Neuronal stem cell (in vitro differentiated cells): ENCODE results near the gene MANF.

ENCODE experiments used
- DNase-seq: peaks from one replicate; pipeline ENCODE4 v3.0.0-alpha.2; 2013; ENCODE audit warnings: low spot score
- H2AFZ ChIP-seq: one replicate; pipeline ENCODE4 v1.6.1; 2013; ENCODE audit warnings: mild to moderate bottlenecking, low read length, inconsistent platforms
- H2AK5ac ChIP-seq: 2 replicates; pipeline ENCODE4 v1.6.1; 2013; ENCODE audit warnings: low read depth, mild to moderate bottlenecking, inconsistent platforms, low read length, moderate library complexity, mixed read lengths
- H2BK120ac ChIP-seq: 2 replicates; pipeline ENCODE4 v1.6.1; 2013; ENCODE audit warnings: low read depth, mild to moderate bottlenecking, inconsistent platforms, low read length, moderate library complexity, mixed read lengths
- H2BK12ac ChIP-seq: one replicate; pipeline ENCODE4 v1.6.1; 2013; ENCODE audit warnings: low read length, inconsistent platforms
- H2BK15ac ChIP-seq: 2 replicates; pipeline ENCODE4 v1.6.1; 2013; ENCODE audit warnings: mild to moderate bottlenecking, low read length, inconsistent platforms, mixed read lengths
- H2BK5ac ChIP-seq: one replicate; pipeline ENCODE4 v1.6.1; 2013; ENCODE audit warnings: inconsistent platforms, mild to moderate bottlenecking, low read length, moderate library complexity
- H3K14ac ChIP-seq: one replicate; pipeline ENCODE4 v1.6.1; 2013; ENCODE audit warnings: low read length, inconsistent platforms
- H3K18ac ChIP-seq: 2 replicates; pipeline ENCODE4 v1.6.1; 2013; ENCODE audit warnings: low read length, inconsistent platforms
- H3K23ac ChIP-seq: 2 replicates; pipeline ENCODE4 v1.6.1; 2013; ENCODE audit warnings: low read depth, mild to moderate bottlenecking, mixed read lengths, low read length, inconsistent platforms; ENCODE audit not compliant: poor library complexity
- H3K27ac ChIP-seq: replicated peaks from 3 replicates; pipeline ENCODE4 v1.5.1; 2013; ENCODE audit warnings: low read length, inconsistent platforms
- H3K27me3 ChIP-seq, 3 experiments: 2 replicates each; pipeline ENCODE4 v1.6.1; 2013; ENCODE audit warnings: low read length in 3 of 3, mild to moderate bottlenecking in 2 of 3, inconsistent platforms in 1 of 3, low read depth in 1 of 3, mixed read lengths in 1 of 3, moderate library complexity in 1 of 3; ENCODE audit not compliant: control insufficient read depth in 3 of 3, insufficient read depth in 3 of 3
- H3K36me3 ChIP-seq, 2 donors: replicated peaks in 1 of 2; 2 replicates each; pipeline ENCODE4 v1.6.1; 2013; ENCODE audit warnings: low read length in 2 of 2; ENCODE audit not compliant: control insufficient read depth in 2 of 2, insufficient read depth in 2 of 2
- H3K4ac ChIP-seq: 2 replicates; pipeline ENCODE4 v1.6.1; 2013; ENCODE audit warnings: inconsistent platforms, mild to moderate bottlenecking, low read length, moderate library complexity
- H3K4me1 ChIP-seq, 2 donors: 1 replicate in 1 of 2; 2 replicates in 1 of 2; pipeline ENCODE4 v1.6.1; 2013; ENCODE audit warnings: low read length in 2 of 2, low read depth in 1 of 2; ENCODE audit not compliant: control insufficient read depth in 2 of 2, insufficient read depth in 1 of 2
- H3K4me2 ChIP-seq: one replicate; pipeline ENCODE4 v1.6.1; 2013; ENCODE audit warnings: mild to moderate bottlenecking, low read length, inconsistent platforms; ENCODE audit not compliant: insufficient read depth, poor library complexity, severe bottlenecking
- H3K4me3 ChIP-seq, 2 donors: 2 replicates each; pipeline ENCODE4 v1.5.1; 2013; ENCODE audit warnings: low read length in 2 of 2, mild to moderate bottlenecking in 2 of 2, inconsistent platforms in 1 of 2, moderate library complexity in 1 of 2
- H3K79me1 ChIP-seq: one replicate; pipeline ENCODE4 v1.6.1; 2013; ENCODE audit warnings: low read depth, mild to moderate bottlenecking, inconsistent platforms, low read length, moderate library complexity
- H3K9ac ChIP-seq: one replicate; pipeline ENCODE4 v1.6.1; 2013; ENCODE audit warnings: mild to moderate bottlenecking, low read depth, low read length, inconsistent platforms; ENCODE audit not compliant: poor library complexity
- H3K9me3 ChIP-seq, 2 donors: replicated peaks in 1 of 2; 2 replicates each; pipeline versions ENCODE3 to v1.6.1; 2013; ENCODE audit warnings: low read length in 2 of 2, mild to moderate bottlenecking in 2 of 2, inconsistent platforms in 1 of 2, low read depth in 1 of 2, mixed read lengths in 1 of 2, moderate library complexity in 1 of 2; ENCODE audit not compliant: control insufficient read depth in 2 of 2, insufficient read depth in 1 of 2
- H4K8ac ChIP-seq: one replicate; pipeline ENCODE4 v1.6.1; 2013; ENCODE audit warnings: low read depth, mild to moderate bottlenecking, inconsistent platforms, low read length, moderate library complexity
- H4K91ac ChIP-seq: one replicate; pipeline ENCODE4 v1.6.1; 2013; ENCODE audit warnings: low read length, low read depth, mild to moderate bottlenecking, inconsistent platforms; ENCODE audit not compliant: poor library complexity
- WGBS, 2 donors: extraction: QIAGEN DNeasy Blood & Tissue Kit; methylation state at CpG; one replicate each; pipeline ENCODE4 v1.1.7; 2013; ENCODE audit warnings: missing lambda C conversion rate in 2 of 2, mixed read lengths in 1 of 2; ENCODE audit not compliant: insufficient read length in 2 of 2, insufficient replicate concordance in 1 of 2; ENCODE audit errors: extremely low coverage in 2 of 2; 5-methylcytosine and 5-hydroxymethylcytosine counted together

The MANF gene

DNA sequence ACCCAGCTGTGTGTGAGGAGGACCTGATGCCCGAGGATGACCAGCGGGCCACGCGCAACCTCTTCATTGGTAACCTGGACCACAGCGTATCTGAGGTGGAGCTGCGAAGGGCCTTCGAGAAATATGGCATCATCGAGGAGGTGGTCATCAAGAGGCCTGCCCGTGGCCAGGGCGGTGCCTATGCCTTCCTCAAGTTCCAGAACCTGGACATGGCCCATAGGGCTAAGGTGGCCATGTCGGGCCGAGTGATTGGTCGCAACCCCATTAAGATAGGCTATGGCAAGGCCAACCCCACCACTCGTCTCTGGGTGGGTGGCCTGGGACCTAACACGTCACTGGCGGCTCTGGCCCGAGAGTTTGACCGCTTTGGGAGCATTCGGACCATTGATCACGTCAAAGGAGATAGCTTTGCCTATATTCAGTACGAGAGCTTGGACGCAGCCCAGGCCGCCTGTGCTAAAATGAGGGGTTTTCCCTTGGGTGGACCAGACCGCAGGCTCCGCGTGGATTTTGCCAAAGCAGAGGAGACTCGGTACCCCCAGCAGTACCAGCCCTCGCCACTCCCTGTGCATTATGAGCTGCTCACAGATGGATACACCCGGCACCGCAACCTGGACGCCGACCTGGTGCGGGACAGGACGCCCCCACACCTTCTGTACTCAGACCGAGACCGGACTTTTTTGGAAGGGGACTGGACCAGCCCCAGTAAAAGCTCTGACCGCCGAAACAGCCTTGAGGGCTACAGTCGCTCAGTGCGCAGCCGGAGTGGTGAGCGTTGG is 7.5 kb downstream of the MANF start:
- H3K27me3 ChIP-seq: no peaks in the 10 kb centered on the region
- H3K36me3 ChIP-seq: peaks cover 73 to 91% of the 10 kb centered on the region in 2 donors

DNA sequence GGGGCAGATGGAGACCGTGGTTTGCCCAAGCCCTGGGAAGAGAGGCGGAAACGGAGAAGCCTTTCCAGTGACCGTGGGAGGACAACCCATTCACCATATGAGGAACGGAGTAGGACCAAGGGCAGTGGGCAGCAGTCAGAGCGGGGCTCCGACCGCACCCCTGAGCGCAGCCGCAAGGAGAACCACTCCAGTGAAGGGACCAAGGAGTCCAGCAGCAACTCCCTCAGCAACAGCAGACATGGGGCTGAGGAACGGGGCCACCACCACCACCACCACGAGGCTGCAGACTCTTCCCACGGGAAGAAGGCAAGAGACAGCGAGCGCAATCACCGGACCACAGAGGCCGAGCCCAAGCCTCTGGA is 8.0 kb downstream of the MANF start:
- H2AFZ ChIP-seq: no peak overlapping the region
- no peak overlapping the region for H4K91ac ChIP-seq
- peaks cover 67 to 91% of the 10 kb centered on the region in 2 donors for H3K36me3 ChIP-seq
- H4K8ac ChIP-seq: no peak overlapping the region
- H3K4me3 ChIP-seq: no peak overlapping the region
- H3K4ac ChIP-seq: no peak overlapping the region
- H2BK5ac ChIP-seq: no peak overlapping the region
- no peak overlapping the region for H2AK5ac ChIP-seq
- peaks cover 15 to 25% of the 10 kb centered on the region in 2 donors for H3K9me3 ChIP-seq
- no peak overlapping the region for H2BK15ac ChIP-seq
- H3K4me1 ChIP-seq: peaks cover 8 to 16% of the 10 kb centered on the region in 2 donors
- H3K9ac ChIP-seq: no peak overlapping the region
- no peaks in the 10 kb centered on the region for H3K27me3 ChIP-seq
- H2BK12ac ChIP-seq: no peak overlapping the region
- WGBS, 2 donors: no CpG with 5 or more reads among the region's 17 CpGs
- H2BK120ac ChIP-seq: no peak overlapping the region
- peaks cover 19% of the 10 kb centered on the region for H3K79me1 ChIP-seq
- no peak overlapping the region for H3K27ac ChIP-seq
- peak overlapping the region; percentile 78 for H3K23ac ChIP-seq
- H3K18ac ChIP-seq: no peak overlapping the region
- no peak overlapping the region for H3K4me2 ChIP-seq
- no peak for DNase-seq
- no peak overlapping the region for H3K14ac ChIP-seq

More for the DNA sequence above, 7.5 kb downstream of the MANF start:
- no peak overlapping the region for H2AFZ ChIP-seq
- WGBS, 2 donors: no CpG with 5 or more reads among the region's 42 CpGs
- peak overlapping the region; percentile 78 for H3K23ac ChIP-seq
- peak overlapping the region; percentile 95 for H3K9ac ChIP-seq
- H3K9me3 ChIP-seq: peaks cover 15 to 25% of the 10 kb centered on the region in 2 donors
- H3K27ac ChIP-seq: no peak overlapping the region
- peak overlapping the region; percentile 70 for H3K4me2 ChIP-seq
- peak overlapping the region; percentile 95 for H2AK5ac ChIP-seq
- no peak overlapping the region for H3K14ac ChIP-seq
- peaks cover 8 to 18% of the 10 kb centered on the region in 2 donors for H3K4me1 ChIP-seq
- H3K79me1 ChIP-seq: peaks cover 19% of the 10 kb centered on the region
- DNase-seq: no peak
- peak overlapping the region; percentile 67 to 93 for H3K4me3 ChIP-seq
- peak overlapping the region; percentile 95 for H3K18ac ChIP-seq
- no peak overlapping the region for H3K4ac ChIP-seq
- H2BK12ac ChIP-seq: no peak overlapping the region
- H2BK15ac ChIP-seq: no peak overlapping the region
- no peak overlapping the region for H2BK120ac ChIP-seq
- no peak overlapping the region for H4K8ac ChIP-seq
- peak overlapping the region; percentile 46 for H2BK5ac ChIP-seq
- H4K91ac ChIP-seq: no peak overlapping the region

DNA sequence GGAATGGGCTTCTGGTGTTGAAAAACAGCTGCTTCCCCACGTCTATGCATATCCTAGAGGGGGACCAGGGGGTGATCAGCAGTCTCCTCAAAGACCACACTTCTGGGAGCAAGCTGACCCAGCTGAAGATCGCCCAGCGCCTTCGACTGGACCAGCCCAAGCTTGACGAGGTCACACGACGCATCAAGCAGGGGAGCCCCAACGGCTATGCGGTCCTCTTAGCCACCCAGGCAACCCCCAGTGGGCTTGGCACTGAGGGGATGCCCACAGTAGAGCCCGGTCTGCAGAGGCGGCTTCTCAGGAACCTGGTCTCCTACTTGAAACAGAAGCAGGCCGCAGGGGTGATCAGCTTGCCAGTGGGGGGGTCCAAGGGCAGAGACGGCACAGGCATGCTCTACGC is 8.5 kb downstream of the MANF start:
- peaks cover 8 to 16% of the 10 kb centered on the region in 2 donors for H3K4me1 ChIP-seq
- no peaks in the 10 kb centered on the region for H3K27me3 ChIP-seq
- no peak for DNase-seq
- H3K4ac ChIP-seq: no peak overlapping the region
- no peak overlapping the region for H2BK5ac ChIP-seq
- peak overlapping the region; percentile 51 for H3K9ac ChIP-seq
- H3K14ac ChIP-seq: no peak overlapping the region
- no peak overlapping the region for H2BK12ac ChIP-seq
- no peak overlapping the region for H3K23ac ChIP-seq
- WGBS, 2 donors: no CpG with 5 or more reads among the region's 14 CpGs
- H2AK5ac ChIP-seq: no peak overlapping the region
- no peak overlapping the region for H2BK15ac ChIP-seq
- no peak overlapping the region for H4K8ac ChIP-seq
- H4K91ac ChIP-seq: no peak overlapping the region
- H3K4me2 ChIP-seq: no peak overlapping the region
- H3K9me3 ChIP-seq: peaks cover 15 to 25% of the 10 kb centered on the region in 2 donors
- peaks cover 19% of the 10 kb centered on the region for H3K79me1 ChIP-seq
- no peak overlapping the region for H2BK120ac ChIP-seq
- H2AFZ ChIP-seq: no peak overlapping the region
- H3K18ac ChIP-seq: no peak overlapping the region
- H3K36me3 ChIP-seq: peaks cover 65 to 91% of the 10 kb centered on the region in 2 donors
- H3K4me3 ChIP-seq: peak overlapping the region in 1 of 2 donors; percentile 22
- no peak overlapping the region for H3K27ac ChIP-seq

DNA sequence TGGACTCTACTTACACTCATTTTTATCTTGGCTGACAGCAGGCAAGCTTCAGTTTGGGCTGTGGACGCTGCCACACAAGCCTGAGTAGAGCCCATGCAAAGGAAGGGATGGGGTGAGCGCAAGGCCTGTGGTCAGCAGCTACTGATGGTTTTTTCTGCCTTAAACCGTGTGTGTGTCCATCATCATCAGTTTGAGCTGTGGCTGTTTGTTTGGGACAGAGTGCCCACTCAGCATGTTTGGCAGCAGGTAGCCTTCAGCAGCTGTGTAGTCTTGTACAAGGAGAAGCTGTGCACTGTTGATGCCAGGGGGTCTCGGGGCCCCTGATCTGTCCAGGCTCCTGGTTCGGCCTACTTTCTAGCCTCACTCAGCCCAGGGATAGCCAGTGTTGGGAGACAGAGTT is 9.4 kb downstream of the MANF start:
- Histone ChIP-seq H3K18ac (no peak overlapping the region), H2BK120ac (no peak overlapping the region), H3K79me1 (peaks cover 19% of the 10 kb centered on the region), H3K9ac (no peak overlapping the region), H3K14ac (no peak overlapping the region), H3K27ac (no peak overlapping the region), H4K8ac (no peak overlapping the region), H3K36me3 (peaks cover 62 to 90% of the 10 kb centered on the region in 2 donors), H3K4ac (no peak overlapping the region), H3K9me3 (peaks cover 15 to 25% of the 10 kb centered on the region in 2 donors), H4K91ac (no peak overlapping the region), H3K4me3 (no peak overlapping the region), H2BK5ac (no peak overlapping the region), H2BK12ac (no peak overlapping the region), H3K4me2 (no peak overlapping the region), H3K23ac (no peak overlapping the region), H2AK5ac (no peak overlapping the region), H2BK15ac (no peak overlapping the region), H3K27me3 (no peaks in the 10 kb centered on the region), H3K4me1 (peaks cover 8 to 16% of the 10 kb centered on the region in 2 donors), H2AFZ (no peak overlapping the region)
- whole genome bisulfite sequencing, 2 donors: no CpG with 5 or more reads among the region's 5 CpGs
- DNase-seq: no peak
